GM19351 (cell line): Measurements from ENCODE around the gene SPOCK3.
"Not testable (repeated sequence)": the region's sequence is repeated elsewhere in the genome, so short reads cannot be mapped to it uniquely, and the experiment has no call there.

Experiments
- ATAC-seq: cut with Tn5 transposase; IDR thresholded peaks from one replicate; pipeline ENCODE4 v1.9.1; 2021; ENCODE audit warnings: mild to moderate bottlenecking, moderate library complexity; ENCODE audit not compliant: unreplicated experiment

SPOCK3 gene

GRCh38 chr4:167234316-167234881 is at the start of gene SPOCK3:
Gene SPOCK3, minus strand, starts transcription at chr4:167234494.
- peak; percentile 36 for ATAC-seq

- no peak for ATAC-seq
These were observed 48.0 kb upstream of the SPOCK3 start for GRCh38 chr4:167282171-167282864.

GRCh38 chr4:167281545-167281944 is 47.3 kb upstream of the SPOCK3 start:
- ATAC-seq, result not testable (repeated sequence)

GRCh38 chr4:167274351-167274750 is 40.1 kb upstream of the SPOCK3 start:
- no peak for ATAC-seq

GRCh38 chr4:167265231-167265630 is 30.9 kb upstream of the SPOCK3 start:
- no peak for ATAC-seq

- no peak for ATAC-seq
These were observed 14.0 kb upstream of the SPOCK3 start for GRCh38 chr4:167248271-167248670.

GRCh38 chr4:167239627-167240026 is 5.3 kb upstream of the SPOCK3 start:
- ATAC-seq, result no peak

GRCh38 chr4:167238226-167238625 is 3.9 kb upstream of the SPOCK3 start:
- ATAC-seq, result no peak

- ATAC-seq, result peak; percentile 73
These were observed 494 bp downstream of the SPOCK3 start for GRCh38 chr4:167233685-167234315.

- no peak for ATAC-seq
These were observed 1.2 kb downstream of the SPOCK3 start for GRCh38 chr4:167232805-167233684.

- ATAC-seq, result no peak
These were observed 3.5 kb downstream of the SPOCK3 start for GRCh38 chr4:167230744-167231143.

GRCh38 chr4:167222099-167222498 is 12.2 kb downstream of the SPOCK3 start:
- peak; percentile 97 for ATAC-seq

- no peak for ATAC-seq
These were observed 13.2 kb downstream of the SPOCK3 start for GRCh38 chr4:167221084-167221483.

- no peak for ATAC-seq
These were observed 16.2 kb downstream of the SPOCK3 start for GRCh38 chr4:167218022-167218608.

- no peak for ATAC-seq
These were observed 17.5 kb downstream of the SPOCK3 start for GRCh38 chr4:167216783-167217182.

- no peak for ATAC-seq
These were observed 24.1 kb downstream of the SPOCK3 start for GRCh38 chr4:167210166-167210565.

GRCh38 chr4:167196344-167197012 is 37.8 kb downstream of the SPOCK3 start:
- ATAC-seq, result no peak

- ATAC-seq, result no peak
These were observed 43.9 kb downstream of the SPOCK3 start for GRCh38 chr4:167190379-167190778.

- no peak for ATAC-seq
These were observed 48.8 kb downstream of the SPOCK3 start for GRCh38 chr4:167185465-167185864.

- no peak for ATAC-seq
These were observed 51.3 kb downstream of the SPOCK3 start for GRCh38 chr4:167183036-167183435.
